SK-N-MC (cell line): ENCODE measurements around the gene PLBD2.

ENCODE experiments used
- EZH2 ChIP-seq: fragments of 200-600 bp; sonication (generic); IDR thresholded peaks from one replicate; pipeline ENCODE4 v1.6.1; 2017; ENCODE audit warnings: antibody characterized with exemption
- POLR2AphosphoS5 ChIP-seq: IDR thresholded peaks from 2 replicates; pipeline ENCODE4 v1.6.1; 2012; ENCODE audit warnings: mild to moderate bottlenecking, low read depth, low read length, borderline replicate concordance

- no peak for TF ChIP-seq POLR2AphosphoS5
- TF ChIP-seq EZH2 = no peak
These were observed 11.1 kb downstream of the PLBD2 start for GRCh38 chr12:113369391-113369985.
